HEK293T (cell line): Measurements from ENCODE around the gene RTKN.

Experiments used
- CTCF ChIA-PET: fragments of 350-600 bp; formaldehyde crosslinking; extraction: SDS; loops from one replicate; lab custom pipeline; 2021; ENCODE audit warnings: antibody characterized with exemption, inconsistent platforms; lab: Yijun Ruan, JAX
- POLR2A ChIA-PET: fragments of 350-600 bp; formaldehyde crosslinking; extraction: SDS; loops from one replicate; lab custom pipeline; 2020; ENCODE audit warnings: antibody characterized with exemption, inconsistent platforms; lab: Yijun Ruan, JAX
- DNase-seq: peaks from one replicate; pipeline ENCODE4 v3.0.0; 2012; ENCODE audit warnings: mixed read lengths; ENCODE audit errors: extremely low spot score
- ARNT ChIP-seq: fragments of 450-650 bp; IDR thresholded peaks from 2 replicates; pipeline ENCODE4 v1.6.1; 2017; ENCODE audit warnings: mild to moderate bottlenecking
- BHLHE40 ChIP-seq: fragments of 450-650 bp; IDR thresholded peaks from 2 replicates; pipeline ENCODE4 v1.6.1; 2016; ENCODE audit warnings: mild to moderate bottlenecking, moderate library complexity, borderline replicate concordance
- CTBP1 ChIP-seq: fragments of 450-650 bp; IDR thresholded peaks from 2 replicates; pipeline ENCODE4 v1.6.1; 2016; ENCODE audit warnings: borderline replicate concordance
- ELF4 ChIP-seq: fragments of 450-650 bp; IDR thresholded peaks from 2 replicates; pipeline ENCODE4 v1.6.1; 2017; ENCODE audit warnings: antibody characterized with exemption
- FOXA1 ChIP-seq: fragments of 450-650 bp; IDR thresholded peaks from 2 replicates; pipeline ENCODE4 v1.6.1; 2016; ENCODE audit warnings: mild to moderate bottlenecking
- FOXK2 ChIP-seq: fragments of 450-650 bp; IDR thresholded peaks from 2 replicates; pipeline ENCODE4 v1.6.1; 2016; ENCODE audit warnings: mild to moderate bottlenecking
- FOXM1 ChIP-seq: fragments of 450-650 bp; IDR thresholded peaks from 2 replicates; pipeline ENCODE4 v1.6.1; 2017; ENCODE audit warnings: mild to moderate bottlenecking, borderline replicate concordance
- HDGF ChIP-seq: fragments of 450-650 bp; IDR thresholded peaks from 2 replicates; pipeline ENCODE4 v1.6.1; 2017; ENCODE audit warnings: antibody characterized with exemption, borderline replicate concordance
- L3MBTL2 ChIP-seq: fragments of 450-650 bp; conservative IDR thresholded peaks from 2 replicates; pipeline ENCODE4 v1.6.1; 2016; ENCODE audit warnings: mild to moderate bottlenecking
- LEF1 ChIP-seq: fragments of 450-650 bp; IDR thresholded peaks from 2 replicates; pipeline ENCODE4 v1.6.1; 2017; ENCODE audit warnings: mild to moderate bottlenecking, borderline replicate concordance
- NFRKB ChIP-seq: fragments of 450-650 bp; IDR thresholded peaks from 2 replicates; pipeline ENCODE4 v1.6.1; 2016; ENCODE audit warnings: mild to moderate bottlenecking, moderate library complexity
- PKNOX1 ChIP-seq: fragments of 450-650 bp; IDR thresholded peaks from 2 replicates; pipeline ENCODE4 v1.6.1; 2016
- SP1 ChIP-seq: fragments of 450-650 bp; IDR thresholded peaks from 2 replicates; pipeline ENCODE4 v1.6.1; 2017
- SUZ12 ChIP-seq: fragments of 450-650 bp; IDR thresholded peaks from 2 replicates; pipeline ENCODE4 v1.6.1; 2016; ENCODE audit warnings: mild to moderate bottlenecking
- TARDBP ChIP-seq: fragments of 450-650 bp; IDR thresholded peaks from 2 replicates; pipeline ENCODE4 v1.6.1; 2016
- ZNF384 ChIP-seq: fragments of 450-650 bp; IDR thresholded peaks from 2 replicates; pipeline ENCODE4 v1.6.1; 2016

RTKN gene

GRCh38 chr2:74436111-74436805 lies 5.5 kb downstream of the RTKN start:
- CTCF ChIA-PET: no interaction called here
- POLR2A ChIA-PET: interaction anchor here (1.7 kb wide), 1 partner anchor 22 kb away, joined by 6 read pairs; the partner anchor contains the start of gene WBP1
- no peak for DNase-seq
- TF ChIP-seq CTBP1 (no peak), FOXM1 (no peak), BHLHE40 (no peak), FOXA1 (no peak), LEF1 (no peak), HDGF (no peak), TARDBP (no peak), NFRKB (no peak), ELF4 (no peak), ZNF384 (no peak), FOXK2 (no peak), SP1 (no peak), ARNT (no peak), L3MBTL2 (no peak), SUZ12 (no peak), PKNOX1 (no peak)

GRCh38 chr2:74430502-74430901 lies 11.2 kb downstream of the RTKN start:
- ChIA-PET POLR2A (interaction anchor here (0.9 to 3.8 kb wide), 4 partner anchors 9 to 28 kb away, joined by 3 to 18 read pairs (median 8); partner anchors contain the start of genes INO80B and WBP1), CTCF (no interaction called here)
- no peak for TF ChIP-seq L3MBTL2
- no peak for TF ChIP-seq ELF4
- no peak for TF ChIP-seq LEF1
- TF ChIP-seq FOXM1: no peak
- no peak for TF ChIP-seq BHLHE40
- TF ChIP-seq FOXA1: no peak
- no peak for TF ChIP-seq ZNF384
- TF ChIP-seq ARNT: no peak
- TF ChIP-seq PKNOX1: no peak
- no peak for TF ChIP-seq SP1
- no peak for TF ChIP-seq CTBP1
- no peak for TF ChIP-seq NFRKB
- TF ChIP-seq FOXK2: no peak
- no peak for TF ChIP-seq SUZ12
- no peak for TF ChIP-seq HDGF
- no peak for TF ChIP-seq TARDBP
- DNase-seq: no peak

- ChIA-PET CTCF (no interaction called here), POLR2A (interaction anchor here (0.9 to 3.8 kb wide), 3 partner anchors 10 to 38 kb away, joined by 3 to 18 read pairs (median 3); partner anchors contain the start of gene INO80B)
- DNase-seq: no peak
- TF ChIP-seq ELF4 (no peak), FOXA1 (no peak), FOXK2 (no peak), NFRKB (no peak), L3MBTL2 (no peak), CTBP1 (no peak), ARNT (no peak), BHLHE40 (no peak), SP1 (no peak), PKNOX1 (no peak)
These were observed 12.0 kb downstream of the RTKN start for GRCh38 chr2:74429487-74430451.

GRCh38 chr2:74428675-74429074 lies 13.1 kb downstream of the RTKN start:
- POLR2A ChIA-PET: interaction anchor here (1.0 to 3.8 kb wide), 2 partner anchors 11 to 26 kb away, joined by 3 to 18 read pairs; partner anchors contain the start of gene INO80B
- TF ChIP-seq CTBP1 (no peak), ZNF384 (no peak), LEF1 (no peak)
- DNase-seq: no peak
- CTCF ChIA-PET: no interaction called here

- TF ChIP-seq ELF4: no peak
- TF ChIP-seq ARNT: no peak
- no peak for TF ChIP-seq FOXA1
- no peak for TF ChIP-seq LEF1
- no peak for TF ChIP-seq HDGF
- no peak for TF ChIP-seq BHLHE40
- no peak for TF ChIP-seq NFRKB
- TF ChIP-seq CTBP1: no peak
- no peak for TF ChIP-seq FOXK2
- TF ChIP-seq L3MBTL2: no peak
- no peak for DNase-seq
- CTCF ChIA-PET: interaction anchor here (0.5 kb wide), 1 partner anchor 150 kb away, joined by 3 read pairs; no protein-coding TSS in a partner anchor
- POLR2A ChIA-PET: interaction anchor here (0.9 to 3.8 kb wide), 3 partner anchors 12 to 36 kb away, joined by 3 to 18 read pairs (median 6); partner anchors contain the start of gene WBP1
These were observed 14.2 kb downstream of the RTKN start for GRCh38 chr2:74427551-74427950.
